ENCODE data around the gene PPFIBP2.
A peak's percentile ranks its signal among the peaks of the same experiment; 100 is the strongest.

Gene PPFIBP2

GRCh38 chr11:7666292-7666866 lies 152.6 kb downstream of the PPFIBP2 start:
- DNase-seq (ENCODE audit: low spot score) = no peak

DNA sequence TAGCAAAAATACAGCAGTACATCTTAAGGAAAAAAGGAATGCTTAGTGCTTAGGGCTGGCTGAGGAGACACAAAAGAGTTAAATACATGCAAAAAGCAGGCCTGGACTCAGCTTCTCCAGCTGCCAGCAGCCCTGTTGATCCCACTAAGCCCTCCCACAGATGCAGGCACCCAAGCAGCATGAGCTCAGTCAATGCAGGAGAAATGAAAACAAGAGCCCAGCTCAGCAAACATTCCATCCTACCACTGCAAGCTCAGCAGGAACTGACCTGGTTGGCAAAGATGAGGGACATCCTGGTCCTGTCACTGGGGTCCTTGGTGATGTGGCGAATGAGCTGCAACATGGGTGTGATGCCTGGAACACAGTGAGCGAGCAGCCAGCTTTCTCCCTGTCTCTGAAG lies 153.7 kb downstream of the PPFIBP2 start:
- DNase-seq (ENCODE audit: low spot score) = no peak

DNA sequence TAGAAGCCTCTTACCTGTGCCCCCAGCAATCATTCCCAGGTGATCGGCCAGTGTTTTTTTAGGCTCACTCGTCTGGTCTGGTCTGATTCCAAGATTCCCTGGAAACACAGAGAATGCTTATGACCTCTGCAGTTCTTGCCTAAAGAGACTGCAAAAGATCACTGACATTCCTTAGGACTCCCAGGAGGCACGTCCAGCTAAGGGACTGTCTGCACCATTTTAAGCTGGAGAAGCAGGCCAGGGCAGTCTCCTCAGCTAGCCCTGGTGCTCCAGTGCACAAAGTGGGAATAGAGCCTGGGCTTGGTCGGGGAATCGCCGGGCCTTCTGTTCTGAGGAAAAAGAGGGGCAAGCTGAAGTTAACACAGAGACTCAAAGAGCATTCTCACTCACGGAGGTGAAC lies 154.7 kb downstream of the PPFIBP2 start:
- DNase-seq (ENCODE audit: low spot score) = no peak

DNA sequence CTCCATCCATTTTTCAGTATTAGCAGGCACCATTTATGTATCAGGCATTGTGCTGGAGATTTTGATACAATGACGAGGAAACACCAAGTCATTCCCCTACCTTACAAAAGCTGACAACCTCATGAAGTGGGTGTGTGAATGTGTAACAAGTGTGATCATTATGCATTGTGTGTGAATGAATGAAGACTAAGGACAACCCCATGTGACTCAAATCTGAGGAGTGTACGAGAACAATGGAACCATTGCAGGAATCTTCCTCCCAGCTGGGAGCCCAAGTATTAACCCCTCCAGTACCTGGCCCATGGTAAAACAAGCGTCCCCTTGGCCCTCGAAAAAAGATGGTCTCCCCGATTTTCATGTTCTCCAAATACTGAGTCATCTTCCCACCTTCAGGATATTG lies 155.1 kb downstream of the PPFIBP2 start:
- peak; percentile 18 for DNase-seq (ENCODE audit: low spot score)

- no peak for DNase-seq (ENCODE audit: low spot score)
Measured at GRCh38 chr11:7670641-7671040, 156.8 kb downstream of the PPFIBP2 start.

DNA sequence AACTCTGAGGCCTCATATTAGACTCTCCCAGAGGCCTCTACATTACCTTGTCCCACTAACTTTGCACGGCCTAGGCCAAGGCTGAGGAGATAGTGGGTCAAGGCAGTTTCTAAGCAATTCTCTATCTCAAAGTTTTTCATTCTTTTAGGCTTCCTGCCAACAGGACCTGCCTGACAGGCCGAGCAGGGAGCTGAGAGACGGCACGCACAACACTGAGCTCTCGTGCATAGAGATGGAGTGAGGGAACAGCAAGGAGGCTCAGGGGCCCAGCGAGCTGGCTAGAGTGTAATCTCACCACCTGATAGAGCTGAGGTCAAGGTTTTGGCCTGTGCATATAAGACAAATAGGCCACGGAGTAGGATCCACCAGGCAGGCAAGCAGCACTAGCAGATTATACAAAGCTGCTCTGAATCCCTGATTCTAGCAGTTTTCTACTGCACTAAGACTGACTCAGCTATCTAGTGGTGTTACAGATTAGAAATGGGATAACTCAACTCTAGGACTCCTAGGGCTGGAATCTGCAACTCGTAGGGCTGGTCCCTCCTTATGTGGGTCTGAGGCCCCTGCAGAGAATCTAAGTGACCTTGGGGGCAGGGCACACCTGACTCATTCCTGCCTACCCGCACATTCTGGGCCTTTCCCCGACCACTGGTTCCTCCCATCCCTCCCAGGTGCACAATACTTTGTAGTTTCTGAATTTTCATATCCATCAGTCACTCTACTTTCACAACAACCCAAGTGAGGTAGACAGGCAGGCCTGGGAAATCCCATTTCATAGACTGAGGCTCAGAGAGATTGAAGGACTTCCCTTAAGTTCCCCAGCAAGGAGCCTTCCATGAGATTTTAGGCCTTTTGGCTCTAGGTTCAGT lies 157.8 kb downstream of the PPFIBP2 start:
- DNase-seq (ENCODE audit: low spot score) = no peak

GRCh38 chr11:7672276-7672959 lies 158.6 kb downstream of the PPFIBP2 start:
- DNase-seq (ENCODE audit: low spot score) = no peak

DNA sequence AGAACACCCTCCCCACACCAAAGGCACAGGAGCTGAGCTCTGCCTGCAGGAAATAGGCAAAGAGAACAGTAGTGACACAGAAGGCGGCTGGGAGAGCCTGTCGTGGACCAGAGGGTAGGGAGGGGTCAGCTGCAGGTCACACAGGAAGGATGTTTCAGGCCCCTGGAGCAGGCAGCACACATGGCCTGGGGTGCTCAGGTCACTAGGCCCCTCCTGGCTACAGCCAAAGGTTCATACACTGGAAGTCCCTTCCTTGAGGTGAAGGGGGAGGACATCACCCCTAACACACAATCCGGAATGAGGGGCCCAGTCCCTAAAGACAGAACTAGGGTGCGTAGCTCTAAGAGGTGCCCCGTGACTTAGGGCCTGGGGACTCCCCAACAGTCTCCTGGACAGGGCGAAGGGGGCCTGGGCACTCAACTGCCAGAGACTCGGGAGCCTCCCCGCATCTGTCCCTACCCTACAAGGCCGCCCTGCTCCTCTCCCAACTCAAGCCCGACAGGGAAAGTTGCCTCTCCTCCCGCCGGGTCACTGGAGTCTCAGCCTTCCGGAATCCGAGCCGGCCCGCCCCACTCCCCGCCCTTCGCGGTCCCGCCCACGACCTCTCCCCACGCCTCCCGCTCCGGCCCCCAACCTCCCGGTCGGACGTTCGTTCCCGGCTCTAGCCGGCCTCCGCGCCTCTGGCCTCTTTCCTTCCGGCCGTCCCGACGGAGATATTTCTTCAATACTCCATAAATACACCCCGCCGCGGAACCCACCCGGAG lies 159.3 kb downstream of the PPFIBP2 start, which contains the start of gene CYB5R2:
CYB5R2 (minus strand) TSS at position 541 of the 764 bp plus-strand sequence. CDS start 675 bp downstream, outside the sequence.
- peak; percentile 42 for DNase-seq (ENCODE audit: low spot score)

- DNase-seq (ENCODE audit: low spot score) = no peak
Measured at GRCh38 chr11:7673724-7674434, 160.1 kb downstream of the PPFIBP2 start.

GRCh38 chr11:7675631-7676030 lies 161.8 kb downstream of the PPFIBP2 start:
- no peak for DNase-seq (ENCODE audit: low spot score)

DNA sequence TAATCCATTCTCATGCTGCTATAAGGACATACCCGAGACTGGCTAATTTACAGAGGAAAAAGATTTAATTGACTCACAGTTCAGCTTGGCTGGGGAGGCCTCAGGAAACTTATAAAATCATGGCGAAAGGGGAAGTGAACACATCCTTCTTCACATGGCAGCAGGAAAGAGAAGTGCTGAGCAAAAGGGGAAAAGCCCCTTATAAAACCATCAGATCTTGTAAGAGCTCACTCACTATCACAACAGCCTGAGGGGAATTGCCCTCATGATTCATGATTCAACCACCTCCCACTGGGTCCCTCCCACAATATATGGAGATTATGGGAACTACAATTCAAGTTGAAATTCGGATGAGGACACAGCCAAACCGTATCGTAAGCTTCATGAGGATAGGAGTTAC lies 163.3 kb downstream of the PPFIBP2 start:
- no peak for DNase-seq (ENCODE audit: low spot score)

GRCh38 chr11:7677796-7678201 lies 164.0 kb downstream of the PPFIBP2 start:
- no peak for DNase-seq (ENCODE audit: low spot score)

- DNase-seq (ENCODE audit: low spot score) = no peak
Measured at GRCh38 chr11:7683571-7683970, 169.8 kb downstream of the PPFIBP2 start.

- no peak for DNase-seq (ENCODE audit: low spot score)
Measured at GRCh38 chr11:7686761-7687160, 173.0 kb downstream of the PPFIBP2 start.

DNA sequence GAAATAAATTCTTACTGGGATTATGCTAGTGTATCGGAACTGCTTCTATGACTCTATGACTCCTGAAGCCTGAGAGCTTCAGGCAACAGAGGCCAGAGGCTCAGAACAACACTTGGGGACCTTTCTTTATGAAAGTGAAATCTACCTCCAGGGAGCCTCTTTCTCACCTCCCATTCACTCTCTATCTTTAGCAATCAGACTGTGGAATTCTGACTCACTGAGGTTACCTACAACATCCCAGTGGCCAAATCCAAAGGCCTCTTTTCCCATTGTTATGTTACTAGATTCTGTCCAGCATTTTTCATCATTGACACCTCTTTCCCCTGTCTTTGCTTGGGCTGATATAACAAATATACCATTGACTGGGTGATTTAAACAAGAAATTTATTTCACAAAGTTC lies 173.6 kb downstream of the PPFIBP2 start:
- DNase-seq (ENCODE audit: low spot score) = no peak

- peak; percentile 61 for DNase-seq (ENCODE audit: low spot score)
Measured at GRCh38 chr11:7688238-7688826, 174.5 kb downstream of the PPFIBP2 start.

GRCh38 chr11:7689239-7689638 lies 175.4 kb downstream of the PPFIBP2 start:
- no peak for DNase-seq (ENCODE audit: low spot score)

GRCh38 chr11:7690648-7691047 lies 176.8 kb downstream of the PPFIBP2 start:
- peak; percentile 70 for DNase-seq (ENCODE audit: low spot score)

DNA sequence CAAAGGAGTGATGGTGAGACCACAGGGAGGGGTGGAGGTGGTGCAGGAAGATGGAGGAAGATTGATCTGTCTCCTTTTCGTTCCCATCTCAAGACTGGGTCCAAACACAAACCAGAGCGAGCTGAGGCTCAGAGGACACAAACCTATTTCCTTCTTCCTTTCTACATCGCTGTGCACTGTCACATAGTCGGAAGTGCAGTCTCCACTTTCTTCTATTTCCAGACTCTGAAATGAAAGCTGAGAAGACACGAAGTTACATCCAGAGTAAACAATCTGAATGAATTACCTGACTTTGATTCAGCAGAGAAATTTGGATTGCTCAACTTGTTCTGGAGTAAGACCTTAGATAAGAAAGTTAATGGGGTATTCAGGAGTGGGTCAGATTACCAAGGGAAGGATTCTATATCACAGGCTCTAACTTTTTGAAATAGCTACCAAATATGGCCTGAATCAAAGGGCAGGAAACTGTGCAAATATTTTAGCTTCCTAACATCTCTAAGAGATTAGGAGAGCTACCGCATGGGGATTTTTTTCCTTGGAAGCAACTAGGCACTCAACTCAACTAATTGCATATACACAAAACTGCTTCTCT lies 178.1 kb downstream of the PPFIBP2 start:
- DNase-seq (ENCODE audit: low spot score) = no peak

GRCh38 chr11:7692426-7692825 lies 178.6 kb downstream of the PPFIBP2 start:
- DNase-seq (ENCODE audit: low spot score) = no peak

- DNase-seq (ENCODE audit: low spot score) = no peak
Measured at GRCh38 chr11:7694235-7694634, 180.4 kb downstream of the PPFIBP2 start.
